ENCODE data around the gene ZNF284.
"Not testable (repeated sequence)": the region's sequence is repeated elsewhere in the genome, so short reads cannot be mapped to it uniquely, and the experiment has no call there.

GRCh38 chr19:44121162-44121561 is 49.2 kb downstream of the ZNF284 start:
- TF ChIP-seq CTCF (conservative IDR thresholded peaks at IDR 0.05; ENCODE audit: low read depth, low read length); EZH2 (IDR thresholded peaks at IDR 0.05; ENCODE audit: low read length, unreplicated experiment): not testable (repeated sequence)
